Transverse colon (tissue), 4 donors: ENCODE results near the gene NPAS3. TPM values are rescaled to one million over a fixed set of nuclear protein-coding genes. Genes with fewer than 3 reads are reported as not detected.

Source experiments
- DNase-seq: peaks from one replicate; pipeline ENCODE4 v3.0.0-alpha.2; 2019
- H3K27ac ChIP-seq, 4 donors: fragments of 200-600 bp; sonication (generic); 2 replicates each; pipeline ENCODE4 v1.5.1; 2016 to 2018; ENCODE audit warnings: inconsistent platforms in 4 of 4
- H3K27me3 ChIP-seq: fragments of 200-600 bp; sonication (generic); 2 replicates; pipeline ENCODE4 v1.5.1; 2017; ENCODE audit warnings: inconsistent platforms
- H3K36me3 ChIP-seq, 4 donors: fragments of 200-600 bp; sonication (generic); 2 replicates each; pipeline ENCODE4 v1.5.1; 2017 to 2019; ENCODE audit warnings: inconsistent platforms in 4 of 4
- H3K4me1 ChIP-seq, 4 donors: fragments of 200-600 bp; sonication (generic); 2 replicates each; pipeline ENCODE4 v1.5.1; 2017 to 2020; ENCODE audit warnings: inconsistent platforms in 4 of 4
- H3K4me3 ChIP-seq, 4 donors: fragments of 200-600 bp; sonication (generic); 1 replicate in 1 of 4; 2 replicates in 3 of 4; pipeline versions ENCODE4 v1.5.1 to v1.6.1; 2017 to 2019; ENCODE audit warnings: inconsistent platforms in 4 of 4
- H3K9me3 ChIP-seq, 2 donors: fragments of 200-600 bp; sonication (generic); 2 replicates each; pipeline ENCODE4 v1.5.1; 2017 to 2019; ENCODE audit warnings: inconsistent platforms in 2 of 2
- CTCF ChIP-seq, 5 experiments: fragments of 200-600 bp in 3 of 5; fragments of 450-650 bp in 2 of 5; sonication (generic) in 3 of 5; IDR thresholded peaks; 1 replicate in 2 of 5; 2 replicates in 3 of 5; pipeline ENCODE4 v1.5.1; 2016 to 2017; ENCODE audit warnings: antibody characterized with exemption in 5 of 5, inconsistent platforms in 3 of 5, mild to moderate bottlenecking in 2 of 5, moderate library complexity in 1 of 5
- EP300 ChIP-seq: sonication (generic); formaldehyde crosslinking; IDR thresholded peaks from one replicate; pipeline ENCODE4 v1.6.1; 2017; ENCODE audit warnings: antibody characterized with exemption, low read depth
- POLR2A ChIP-seq: fragments of 450-650 bp; IDR thresholded peaks from one replicate; pipeline ENCODE4 v1.6.1; 2016; ENCODE audit warnings: antibody characterized with exemption, mild to moderate bottlenecking, moderate library complexity
- POLR2AphosphoS5 ChIP-seq, 3 donors: sonication (generic); formaldehyde crosslinking; IDR thresholded peaks; one replicate each; pipeline ENCODE4 v1.6.1; 2016; ENCODE audit warnings: antibody characterized with exemption in 3 of 3
- WGBS, 2 donors: methylation state at CpG; one replicate each; pipeline ENCODE4 v1.1.5; 2018; ENCODE audit warnings: low coverage in 1 of 2; 5-methylcytosine and 5-hydroxymethylcytosine counted together
- in situ Hi-C, 4 donors: fragments of 200-750 bp; cut with MboI; loops; one replicate each; pipeline versions ENCODE4 v1.15.0 to v1.15.1; 2017; ENCODE audit warnings: low sequenced_read_pairs in 3 of 4, low pct_ligation_motif_present in 1 of 4, low pct_unique_long_range_greater_than_20kb in 1 of 4
- intact Hi-C: fragments of 100-400 bp; cut with DNase I; formaldehyde crosslinking; loops from one replicate; pipeline ENCODE4 v1.15.1; 2023; ENCODE audit warnings: low total_unique reads
- total RNA-seq, 4 donors: library from RNA; depleted of rRNA; stranded (reverse); fragments of >200 nt; gene quantifications; one replicate each; pipeline ENCODE4 v1.1.0, GENCODE V29; 2016

Gene NPAS3
- total RNA-seq, 4 donors from 2014 or later = 0.96 to 6.4 (median 1.8) TPM

GRCh38 chr14:33273978-33274377, 335.3 kb downstream of the NPAS3 start:
- Histone ChIP-seq H3K27ac (no peak overlapping the region), H3K36me3 (no peaks in the 10 kb centered on the region), H3K4me1 (no peaks in the 10 kb centered on the region), H3K9me3 (no peaks in the 10 kb centered on the region), H3K4me3 (no peak overlapping the region), H3K27me3 (no peaks in the 10 kb centered on the region)
- intact Hi-C loops (no loop called here), in situ Hi-C loops (no loop called here)
- DNase-seq = no peak
- TF ChIP-seq EP300 = no peak
- TF ChIP-seq POLR2AphosphoS5 (IDR thresholded peaks at IDR 0.05) = no peak
- no peak for TF ChIP-seq CTCF (IDR thresholded peaks at IDR 0.05)
- WGBS, 2 donors = 73 to 88% methylated on average over 4 of the region's 4 CpGs

GRCh38 chr14:33275879-33276278, 337.2 kb downstream of the NPAS3 start:
- H3K4me3 ChIP-seq = no peak overlapping the region
- H3K27ac ChIP-seq = no peak overlapping the region
- intact Hi-C loops (no loop called here), in situ Hi-C loops (no loop called here)
- DNase-seq = no peak
- no peaks in the 10 kb centered on the region for H3K4me1 ChIP-seq
- H3K27me3 ChIP-seq = no peaks in the 10 kb centered on the region
- 65 to 83% methylated on average over 3 to 4 of the region's 4 CpGs for WGBS, 2 donors
- no peaks in the 10 kb centered on the region for H3K9me3 ChIP-seq
- no peaks in the 10 kb centered on the region for H3K36me3 ChIP-seq
- TF ChIP-seq EP300 = no peak
- TF ChIP-seq CTCF (IDR thresholded peaks at IDR 0.05) = no peak
- no peak for TF ChIP-seq POLR2AphosphoS5 (IDR thresholded peaks at IDR 0.05)
- TF ChIP-seq POLR2A = no peak

- in situ Hi-C loops (no loop called here), intact Hi-C loops (no loop called here)
- Histone ChIP-seq H3K36me3 (no peaks in the 10 kb centered on the region), H3K4me3 (no peak overlapping the region), H3K4me1 (no peaks in the 10 kb centered on the region), H3K9me3 (no peaks in the 10 kb centered on the region), H3K27ac (no peak overlapping the region), H3K27me3 (no peaks in the 10 kb centered on the region)
- no peak for TF ChIP-seq CTCF (IDR thresholded peaks at IDR 0.05)
- no peak for TF ChIP-seq POLR2A
- TF ChIP-seq POLR2AphosphoS5 (IDR thresholded peaks at IDR 0.05) = no peak
- no peak for TF ChIP-seq EP300
- WGBS, 2 donors = 66 to 85% methylated on average over 3 of the region's 3 CpGs
- DNase-seq = no peak
These were observed 341.2 kb downstream of the NPAS3 start for GRCh38 chr14:33279865-33280264.

GRCh38 chr14:33280646-33281045, 342.0 kb downstream of the NPAS3 start:
- in situ Hi-C loops = no loop called here
- TF ChIP-seq CTCF (IDR thresholded peaks at IDR 0.05) (no peak), POLR2AphosphoS5 (IDR thresholded peaks at IDR 0.05) (no peak), EP300 (no peak), POLR2A (no peak)
- H3K27me3 ChIP-seq = no peaks in the 10 kb centered on the region
- DNase-seq = no peak
- intact Hi-C loops = no loop called here
- H3K27ac ChIP-seq = no peak overlapping the region
- no peaks in the 10 kb centered on the region for H3K9me3 ChIP-seq
- H3K4me1 ChIP-seq = no peaks in the 10 kb centered on the region
- no peak overlapping the region for H3K4me3 ChIP-seq
- 64 to 73% methylated on average over 3 of the region's 3 CpGs for WGBS, 2 donors
- H3K36me3 ChIP-seq = no peaks in the 10 kb centered on the region
